GM19035 (cell line): Measurements from ENCODE around the gene ANXA6.

Experiments used
- ATAC-seq: cut with Tn5 transposase; IDR thresholded peaks from one replicate; pipeline ENCODE4 v1.9.1; 2021; ENCODE audit not compliant: unreplicated experiment

Gene ANXA6

GRCh38 chr5:151068433-151069197 is 89.0 kb downstream of the ANXA6 start:
- ATAC-seq, result peak; percentile 47

- no peak for ATAC-seq
These were observed 89.7 kb downstream of the ANXA6 start for GRCh38 chr5:151067632-151068432.

GRCh38 chr5:151066920-151067319 is 90.7 kb downstream of the ANXA6 start:
- ATAC-seq, result no peak

GRCh38 chr5:151065609-151066008 is 92.0 kb downstream of the ANXA6 start:
- no peak for ATAC-seq

DNA sequence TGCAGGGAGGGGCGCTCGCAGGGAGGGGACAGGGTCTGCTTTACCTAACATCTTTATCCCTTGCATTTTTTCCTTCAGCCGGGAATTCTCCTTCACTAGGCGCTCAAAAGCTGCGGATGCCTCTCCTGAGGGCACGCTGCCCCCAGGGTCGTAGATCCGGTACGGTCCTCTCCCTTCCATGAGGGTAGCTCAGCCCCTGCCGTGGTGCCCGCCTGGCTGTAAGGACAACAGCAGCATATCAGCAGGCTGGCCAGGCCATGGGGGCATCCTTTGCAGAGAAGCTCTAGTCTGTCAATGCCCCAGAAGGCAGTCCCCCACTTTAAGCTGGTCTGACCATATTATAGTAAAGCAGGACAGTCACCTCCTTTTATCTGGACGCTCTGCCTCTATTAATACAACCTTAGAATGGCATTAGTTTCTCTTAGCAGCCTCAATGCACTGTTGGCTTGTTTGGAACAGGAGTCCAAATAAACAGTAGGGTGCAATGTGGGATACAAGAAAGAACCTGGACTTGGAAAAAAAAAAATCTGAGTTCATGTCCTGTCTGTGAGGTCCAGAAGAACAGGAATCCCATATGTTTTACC is 92.6 kb downstream of the ANXA6 start:
- ATAC-seq, result no peak

DNA sequence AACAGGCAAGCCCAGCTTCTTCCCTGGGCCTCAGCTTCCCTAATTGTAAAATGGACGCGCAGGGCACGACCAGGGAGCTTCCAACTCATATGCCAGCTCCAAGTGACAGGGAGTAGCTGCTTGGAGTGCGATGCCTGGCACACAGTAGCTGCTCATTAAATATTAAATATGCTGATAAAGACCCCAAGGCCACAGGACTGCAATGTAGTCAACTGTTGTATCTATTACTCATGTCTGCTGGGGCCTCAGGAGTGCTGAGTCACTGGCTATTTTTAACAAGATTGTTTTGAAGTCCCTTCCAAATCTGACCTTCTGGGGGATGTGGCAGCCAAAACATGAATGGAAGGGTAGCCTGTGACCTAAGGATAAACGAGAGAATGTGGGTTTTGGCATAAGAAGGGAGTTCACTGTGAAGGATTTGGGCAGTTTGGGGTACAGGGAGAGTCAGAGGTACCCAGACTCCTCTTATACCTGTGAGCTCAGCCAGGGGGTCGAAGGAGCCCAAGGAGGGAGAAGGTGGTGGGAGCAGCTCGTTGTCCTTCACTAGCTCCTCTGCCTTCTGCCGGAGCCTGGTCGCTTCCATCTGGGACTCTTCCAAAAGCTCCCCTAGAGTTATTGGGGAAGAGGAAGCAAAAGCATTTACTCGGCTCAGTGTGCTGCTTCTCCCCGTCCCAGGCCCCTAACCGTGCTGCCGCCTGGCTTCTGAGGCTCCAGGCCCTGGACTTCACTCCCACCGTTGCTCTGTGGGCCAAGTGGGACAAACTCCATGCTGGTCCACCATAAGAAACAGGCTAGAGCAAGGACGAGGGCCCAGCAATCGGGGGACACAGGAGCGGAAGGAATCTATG is 94.2 kb downstream of the ANXA6 start:
- no peak for ATAC-seq

- no peak for ATAC-seq
These were observed 95.0 kb downstream of the ANXA6 start for GRCh38 chr5:151062405-151063141.

DNA sequence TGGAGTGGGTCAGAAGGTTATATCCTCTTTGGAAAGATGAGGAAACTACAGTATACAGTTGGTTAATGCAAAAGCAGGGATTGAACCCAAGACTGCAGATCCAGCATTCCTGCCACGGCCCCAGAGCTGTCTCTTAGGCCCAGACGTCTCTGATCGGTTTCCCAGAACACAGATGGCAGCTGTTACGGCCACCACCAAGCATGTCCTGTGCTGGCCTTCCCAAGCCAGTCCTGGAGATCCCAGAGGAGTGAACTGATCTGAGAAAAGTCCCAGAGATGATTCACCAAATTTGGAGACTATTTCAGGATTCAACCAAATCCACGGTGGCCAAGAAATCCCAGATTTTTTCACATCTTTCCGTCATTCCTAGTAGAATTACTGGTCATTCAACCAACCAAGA is 96.8 kb downstream of the ANXA6 start:
- ATAC-seq, result no peak

DNA sequence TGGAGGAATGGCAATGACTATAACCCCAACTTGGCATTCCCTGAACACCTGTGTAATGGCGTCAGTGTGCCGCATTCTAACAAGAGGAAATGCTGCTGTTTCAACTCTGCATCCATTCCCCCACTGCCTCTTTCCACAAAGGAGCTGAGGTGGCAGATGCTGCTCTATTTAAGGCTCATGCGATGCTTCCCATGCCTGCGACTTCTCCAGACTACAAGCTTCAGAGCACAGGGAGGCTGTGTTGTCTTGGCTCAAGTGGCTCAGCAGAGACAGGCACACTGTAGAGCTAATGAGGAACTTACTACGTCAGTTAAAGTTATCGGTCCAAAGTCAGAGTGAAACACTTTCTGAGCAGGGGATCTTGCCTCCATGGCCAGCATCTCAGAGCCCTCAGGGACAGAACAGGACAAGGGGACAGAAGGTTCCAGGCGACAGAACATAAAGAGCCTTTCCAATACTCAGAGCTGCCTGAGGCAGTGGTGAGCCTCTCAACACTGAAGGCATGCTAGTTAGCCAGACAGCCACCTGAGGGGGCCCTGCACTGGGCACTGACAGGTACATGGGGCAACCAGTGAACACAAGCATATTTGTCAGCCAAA is 98.6 kb downstream of the ANXA6 start:
- ATAC-seq, result no peak

- ATAC-seq, result no peak
These were observed 99.3 kb downstream of the ANXA6 start for GRCh38 chr5:151058301-151058700.

DNA sequence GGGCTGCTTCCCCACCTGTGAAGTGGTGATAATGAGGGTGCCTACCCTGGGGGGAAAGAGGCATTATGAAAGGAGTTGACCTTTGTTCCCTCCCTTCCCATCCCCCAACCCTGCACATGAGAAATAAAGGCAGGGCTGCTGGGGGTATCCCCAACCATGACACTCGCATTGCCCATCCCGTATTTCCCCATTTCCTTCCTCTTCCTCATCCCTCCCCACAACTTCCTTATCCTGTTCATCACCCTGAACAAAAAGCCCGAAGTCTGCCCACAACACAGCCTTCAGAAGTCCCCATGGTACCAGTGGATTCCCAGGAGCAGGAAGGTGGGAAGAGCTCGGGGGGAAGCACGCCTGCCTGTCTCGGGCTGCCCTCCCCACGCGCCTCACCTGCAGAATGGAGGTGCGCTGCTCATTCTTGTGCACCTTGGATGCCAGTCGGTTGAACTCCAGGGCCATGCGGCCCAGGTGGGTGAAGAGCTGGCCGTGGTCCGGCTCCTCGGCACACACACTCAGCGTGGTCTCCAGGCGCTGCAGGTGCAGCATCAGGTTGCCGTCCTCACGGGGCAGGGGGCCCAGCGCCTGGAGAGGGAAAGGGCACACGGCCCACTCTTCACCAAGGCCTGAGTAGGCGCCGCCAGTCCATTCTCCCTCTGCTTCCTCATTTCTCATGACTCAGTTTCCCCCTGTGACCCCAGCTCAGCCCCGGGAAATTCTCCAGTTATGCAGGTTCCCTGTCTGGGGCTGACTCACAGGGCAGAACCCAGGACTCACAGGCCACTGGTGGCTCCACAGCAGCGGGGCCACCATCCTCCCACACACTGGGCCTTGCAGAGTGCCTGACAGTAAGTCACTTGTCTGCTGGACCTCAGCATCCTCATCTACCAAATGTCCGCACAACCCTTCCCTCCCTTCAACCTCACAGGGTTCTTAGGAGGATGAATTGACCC is 100.9 kb downstream of the ANXA6 start:
- no peak for ATAC-seq

DNA sequence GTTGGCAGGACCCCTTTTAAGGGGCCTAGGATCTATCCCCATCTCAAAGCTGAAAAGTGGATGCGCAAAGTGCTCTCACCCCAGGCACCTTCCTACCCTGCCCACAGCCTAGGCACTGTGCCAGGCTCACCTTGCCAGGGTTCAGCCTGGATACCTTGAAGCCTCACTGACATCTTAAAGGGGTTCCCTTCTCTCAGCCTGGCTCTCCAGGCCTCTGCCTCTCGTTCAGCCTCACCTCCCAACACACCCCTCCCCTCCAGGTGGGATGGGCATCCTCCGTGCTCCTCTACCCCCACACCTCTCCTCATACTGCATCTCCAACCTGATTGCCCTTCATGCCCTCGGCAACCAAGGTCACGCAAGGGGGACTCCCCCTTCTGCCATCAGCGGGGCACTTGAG is 102.2 kb downstream of the ANXA6 start:
- no peak for ATAC-seq

DNA sequence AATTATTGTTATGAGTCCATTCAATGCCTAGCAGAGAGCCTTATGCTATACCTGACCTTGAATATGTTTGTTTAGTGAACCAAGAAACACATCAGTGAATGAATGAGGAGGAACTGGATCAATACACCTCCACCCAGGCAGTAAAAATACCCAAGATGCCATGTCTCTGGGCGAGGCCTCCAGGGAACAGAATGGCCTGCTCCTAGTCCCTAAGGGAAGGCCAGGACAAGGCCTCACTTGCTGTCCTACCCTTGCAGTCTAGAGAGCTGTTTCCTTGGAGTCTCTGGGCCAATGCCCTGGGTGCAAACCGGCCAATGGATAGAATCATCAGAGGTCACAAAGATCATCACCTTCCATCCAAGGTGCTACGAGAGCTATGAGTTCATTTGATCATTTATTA is 102.9 kb downstream of the ANXA6 start:
- no peak for ATAC-seq

DNA sequence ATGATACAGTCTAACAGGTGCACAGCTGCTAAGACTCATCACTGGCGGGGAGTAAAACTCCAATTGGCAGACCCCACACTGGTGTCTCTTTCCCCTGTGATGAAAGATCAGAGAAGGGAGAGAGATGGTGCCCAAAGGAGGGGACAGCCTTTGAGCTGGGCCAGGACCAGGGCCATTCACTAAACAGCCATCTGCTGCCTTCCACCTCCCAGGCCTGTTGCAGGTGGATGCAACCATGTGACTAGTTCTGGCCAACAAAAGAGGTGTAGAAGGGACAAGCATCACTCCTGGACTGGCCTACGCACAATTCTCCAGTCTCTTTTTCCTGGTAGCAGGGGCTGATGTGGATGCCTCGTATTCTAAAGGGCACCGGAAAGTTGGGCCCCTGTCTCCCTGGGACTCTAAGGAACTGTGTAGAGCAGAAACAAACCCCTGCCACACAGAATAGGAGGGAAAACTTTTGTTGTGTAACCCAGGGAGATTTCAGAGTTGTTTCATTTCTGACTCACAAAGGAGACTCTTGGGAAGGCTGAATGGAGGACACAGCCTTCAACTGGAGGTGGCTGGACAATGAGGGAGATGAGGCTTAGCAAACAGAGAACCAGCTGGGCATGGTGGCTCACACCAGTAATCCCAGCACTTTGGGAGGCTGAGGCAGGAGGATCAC is 103.7 kb downstream of the ANXA6 start:
- ATAC-seq, result no peak

DNA sequence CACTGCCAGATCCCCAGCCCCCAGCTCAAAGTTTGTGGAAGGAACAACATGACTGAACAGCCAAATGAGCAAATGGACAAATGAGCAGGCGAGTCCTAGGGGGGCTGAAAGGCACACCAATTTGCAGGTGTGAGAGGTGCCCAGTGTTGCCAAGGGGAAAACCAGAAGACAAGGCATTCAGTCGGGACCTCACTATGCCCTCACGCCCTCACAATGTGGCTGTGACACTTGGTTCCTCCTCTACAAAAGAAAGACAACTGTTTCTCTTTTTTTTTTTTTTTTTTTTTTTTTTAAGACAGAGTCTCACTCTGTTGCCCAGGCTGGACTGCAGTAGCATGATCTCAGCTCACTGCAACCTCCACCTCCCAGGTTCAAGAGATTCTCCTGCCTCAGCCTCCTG is 104.7 kb downstream of the ANXA6 start:
- no peak for ATAC-seq

DNA sequence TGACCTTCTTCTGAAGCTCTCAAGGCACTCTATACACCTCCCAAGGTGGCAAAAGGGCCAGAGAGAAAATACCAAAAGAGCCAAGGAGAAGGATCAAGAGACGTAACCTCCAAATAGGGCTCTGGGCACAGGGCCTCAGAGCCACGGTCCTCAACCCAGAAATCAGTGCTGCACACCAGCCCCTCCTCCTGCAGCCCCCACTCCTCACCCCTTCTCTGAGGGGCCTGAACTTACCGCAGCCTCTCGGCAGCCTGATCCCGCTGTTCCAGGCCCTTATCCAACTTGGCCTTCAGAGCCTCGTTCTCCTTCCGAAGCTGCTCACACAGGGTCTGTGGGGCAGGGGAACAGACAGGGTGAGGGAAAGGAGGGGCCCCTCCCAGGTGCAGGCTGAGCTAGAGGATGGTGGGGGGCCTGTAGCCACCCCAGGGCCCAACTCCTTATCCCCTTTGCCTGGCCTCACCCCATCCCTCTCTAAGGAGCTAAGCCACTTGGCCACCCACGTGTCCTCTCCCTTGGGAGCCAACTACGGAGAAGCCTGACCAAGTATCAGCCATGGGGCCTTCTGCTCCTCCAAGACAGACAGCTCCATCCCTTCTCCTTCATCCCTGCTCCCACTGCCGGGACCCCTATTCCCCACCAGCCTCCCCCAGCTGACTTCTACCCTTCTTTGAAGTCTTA is 105.5 kb downstream of the ANXA6 start:
- ATAC-seq, result no peak

DNA sequence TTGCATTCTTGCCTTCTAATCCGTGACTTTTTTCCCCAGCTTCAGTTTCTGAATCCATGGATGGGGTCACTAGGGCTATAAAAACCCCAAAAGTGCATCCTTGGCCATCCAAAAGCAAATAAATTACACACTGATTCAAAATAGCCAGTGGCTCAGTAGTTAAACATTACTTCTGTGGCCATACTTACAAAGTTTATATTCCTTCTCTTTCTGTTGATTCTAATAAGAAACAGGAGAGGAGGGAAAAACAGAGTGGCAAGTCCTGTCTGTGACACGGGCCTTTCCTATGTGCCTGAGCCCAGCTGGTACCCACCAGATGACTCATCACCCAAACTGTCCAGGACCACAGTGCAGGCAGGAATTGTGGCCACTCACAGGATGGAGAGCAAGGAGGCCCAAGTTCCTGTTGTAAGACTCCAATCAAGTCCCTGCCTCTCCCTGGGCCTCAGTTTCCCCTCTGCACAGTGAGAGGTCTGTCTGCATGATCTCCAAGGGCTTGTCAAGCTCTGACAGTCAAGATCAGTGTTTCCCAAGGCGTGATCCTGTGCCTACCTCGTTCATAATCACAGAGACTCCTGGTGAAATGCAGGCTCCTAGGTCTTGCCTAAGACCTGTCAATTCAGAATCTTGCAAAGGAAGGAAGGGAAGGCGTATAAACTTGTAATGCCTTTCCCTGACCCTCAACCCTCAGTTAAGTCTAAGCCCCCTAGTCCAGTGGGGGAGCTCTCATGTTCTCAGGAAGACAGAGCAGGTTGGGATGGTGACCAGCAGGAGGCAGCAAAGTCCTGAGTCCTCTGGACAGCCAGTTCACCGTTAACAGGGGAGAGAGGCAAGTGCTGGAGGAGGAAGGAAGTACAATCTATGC is 106.3 kb downstream of the ANXA6 start:
- peak; percentile 84 for ATAC-seq
